ENCODE measurements around the gene CTCFL.

Gene CTCFL

DNA sequence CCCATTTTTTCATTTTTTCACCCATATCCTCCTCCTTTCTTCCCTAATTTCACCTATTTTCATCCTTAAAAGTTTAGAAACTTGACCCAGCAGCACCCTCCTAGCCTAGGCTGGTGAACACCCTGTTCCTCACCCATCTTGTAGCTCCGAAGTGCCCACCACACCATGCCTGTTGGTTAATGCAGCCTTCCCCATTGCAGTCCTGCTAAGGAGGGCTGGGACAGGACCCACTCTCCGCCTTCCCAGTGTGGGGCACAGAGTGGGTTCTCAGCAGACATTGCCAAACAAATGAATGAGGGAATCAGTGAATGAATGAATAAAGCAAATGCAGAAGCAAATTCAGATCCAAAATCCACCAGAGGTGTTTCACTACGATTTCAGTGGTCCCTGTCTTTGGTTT lies 45.7 kb downstream of the CTCFL start:
- in situ Hi-C loops (cut with HindIII; ENCODE audit: low sequenced_read_pairs), result no loop called here
- no peak overlapping the region for H3K4me3 ChIP-seq (ENCODE audit: low read depth, low read length)
- TF ChIP-seq CTCF (IDR thresholded peaks at IDR 0.05; ENCODE audit: low read depth, low read length, missing control alignments), result no peak

GRCh38 chr20:57478176-57478575 lies 46.8 kb downstream of the CTCFL start:
- no peak overlapping the region for H3K4me3 ChIP-seq (ENCODE audit: low read depth, low read length)
- TF ChIP-seq CTCF (IDR thresholded peaks at IDR 0.05; ENCODE audit: low read depth, low read length, missing control alignments), result no peak
- in situ Hi-C loops (cut with HindIII; ENCODE audit: low sequenced_read_pairs), result no loop called here
- DNase-seq (ENCODE audit: low read depth), result no peak

More for the DNA sequence above, 45.7 kb downstream of the CTCFL start:
- DNase-seq (ENCODE audit: low read depth), result no peak

DNA sequence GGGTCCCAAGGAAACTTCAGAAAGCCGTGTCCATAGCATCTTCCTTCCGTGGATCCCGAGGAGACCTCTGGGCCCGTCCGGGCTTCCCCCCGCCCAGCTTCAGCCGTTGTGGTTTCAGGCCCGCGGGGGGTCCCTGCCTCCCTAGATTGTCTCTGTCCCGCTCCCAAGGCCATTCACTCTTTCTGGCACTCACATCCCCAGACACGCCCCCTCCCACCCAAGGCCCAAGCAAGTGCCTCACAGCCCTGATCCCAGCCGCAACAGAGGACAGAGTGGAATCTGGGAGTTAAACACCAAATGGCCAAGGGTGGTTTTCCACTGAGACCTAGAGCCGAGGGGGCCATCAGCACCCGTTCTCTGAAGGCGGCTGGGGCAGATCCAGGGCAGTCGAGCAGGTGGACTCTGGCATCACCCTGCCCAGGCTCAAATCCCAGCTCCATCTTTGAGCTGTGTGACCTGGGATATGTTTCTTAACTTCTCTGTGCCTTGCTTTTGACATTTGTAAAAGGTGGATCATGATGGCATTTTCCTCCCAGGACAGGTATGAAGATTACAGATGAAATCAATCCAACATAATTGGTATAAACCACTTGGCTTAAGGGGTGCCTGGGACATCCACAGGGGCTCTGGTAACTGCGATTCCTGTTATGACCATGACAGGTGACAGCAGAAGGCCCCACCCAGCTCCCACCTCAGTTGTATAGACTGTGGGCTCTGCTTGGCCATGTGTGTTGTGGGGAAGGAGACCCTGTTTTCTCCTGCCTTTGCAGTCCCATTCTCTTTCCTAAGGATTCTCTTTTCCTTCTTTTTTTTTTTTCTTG lies 48.1 kb downstream of the CTCFL start:
- no peak overlapping the region for H3K4me3 ChIP-seq (ENCODE audit: low read depth, low read length)
- TF ChIP-seq CTCF (IDR thresholded peaks at IDR 0.05; ENCODE audit: low read depth, low read length, missing control alignments), result no peak
- in situ Hi-C loops (cut with HindIII; ENCODE audit: low sequenced_read_pairs), result no loop called here
- no peak for DNase-seq (ENCODE audit: low read depth)

GRCh38 chr20:57476084-57476526 lies 48.8 kb downstream of the CTCFL start:
- no peak for TF ChIP-seq CTCF (IDR thresholded peaks at IDR 0.05; ENCODE audit: low read depth, low read length, missing control alignments)
- in situ Hi-C loops (cut with HindIII; ENCODE audit: low sequenced_read_pairs), result no loop called here
- no peak overlapping the region for H3K4me3 ChIP-seq (ENCODE audit: low read depth, low read length)

GRCh38 chr20:57475388-57476083 lies 49.4 kb downstream of the CTCFL start:
- no peak overlapping the region for H3K4me3 ChIP-seq (ENCODE audit: low read depth, low read length)
- in situ Hi-C loops (cut with HindIII; ENCODE audit: low sequenced_read_pairs), result no loop called here
- TF ChIP-seq CTCF (IDR thresholded peaks at IDR 0.05; ENCODE audit: low read depth, low read length, missing control alignments), result no peak
- no peak for DNase-seq (ENCODE audit: low read depth)

More at GRCh38 chr20:57476084-57476526, 48.8 kb downstream of the CTCFL start:
- DNase-seq (ENCODE audit: low read depth), result no peak

DNA sequence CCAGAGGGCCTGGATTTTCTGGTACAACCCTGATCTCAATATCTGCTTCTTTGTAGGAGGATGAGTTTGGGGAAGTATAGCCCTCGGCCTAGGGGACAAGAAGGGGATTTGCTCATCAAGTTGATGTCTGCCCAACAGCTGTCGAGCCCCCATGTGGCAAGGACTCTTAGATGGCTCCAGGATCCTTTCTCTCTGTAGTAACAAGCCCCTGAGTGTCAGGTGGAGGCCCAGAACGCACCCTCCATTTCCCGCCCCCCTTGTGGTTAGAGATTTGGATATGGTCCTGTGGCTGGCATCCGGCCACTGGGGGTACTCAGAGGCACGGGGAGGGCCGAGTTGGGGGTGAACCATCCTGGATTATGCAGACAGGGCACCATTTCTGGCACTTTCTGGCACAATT lies 50.1 kb downstream of the CTCFL start:
- in situ Hi-C loops (cut with HindIII; ENCODE audit: low sequenced_read_pairs), result no loop called here
- no peak for DNase-seq (ENCODE audit: low read depth)
- TF ChIP-seq CTCF (IDR thresholded peaks at IDR 0.05; ENCODE audit: low read depth, low read length, missing control alignments), result no peak
- no peak overlapping the region for H3K4me3 ChIP-seq (ENCODE audit: low read depth, low read length)

Measured in astrocyte of the cerebellum (primary cell).